GM12878 (cell line): ENCODE results near the gene TMEM138. TPM values are rescaled to one million over a fixed set of nuclear protein-coding genes. Genes with fewer than 3 reads are reported as not detected.

ENCODE experiments used
- ATAC-seq: fragments of 200-7000 bp; cut with Tn5 transposase; 3 replicates; pipeline ENCODE4 v1.9.1; 2020; ENCODE audit warnings: mild to moderate bottlenecking, moderate library complexity
- BruUV-seq: library from RNA; stranded (reverse); fragments of 400-500 nt; replicated peaks from 2 replicates; lab custom pipeline; 2021; lab: Mats Ljungman, UMichigan
- CTCF ChIA-PET: fragments of 300-600 bp; sonication (Branson Sonifier 250); formaldehyde crosslinking; extraction: SDS; loops from one replicate; lab custom pipeline; 2021; ENCODE audit warnings: inconsistent platforms; lab: Yijun Ruan, JAX
- POLR2A ChIA-PET: fragments of 350-600 bp; formaldehyde crosslinking; extraction: SDS; loops from one replicate; lab custom pipeline; 2021; ENCODE audit warnings: inconsistent platforms; lab: Charles Lee
- RAD21 ChIA-PET: fragments of 300-600 bp; sonication (Branson Sonifier 250); formaldehyde crosslinking; loops from one replicate; lab custom pipeline; 2023; ENCODE audit warnings: antibody characterized with exemption; ENCODE audit not compliant: unreplicated experiment; lab: Charles Lee
- SMC1A ChIA-PET: fragments of 300-600 bp; sonication (Branson Sonifier 250); formaldehyde crosslinking; loops from one replicate; lab custom pipeline; 2023; ENCODE audit not compliant: unreplicated experiment, uncharacterized antibody; lab: Charles Lee
- DNase-seq: peaks from one replicate; pipeline ENCODE4 v3.0.0-alpha.2; 2011; ENCODE audit warnings: low read depth, low spot score
- FAIRE-seq: peaks from 3 replicates; lab custom pipeline; 2011; peaks lifted over from hg19 to GRCh38; lab: Jason Lieb, UNC
- H2AFZ ChIP-seq: 2 replicates; pipeline ENCODE4 v1.6.0; 2011; ENCODE audit warnings: low read depth, low read length, control low read depth; ENCODE audit not compliant: control insufficient read depth
- H3K27ac ChIP-seq: 2 replicates; pipeline ENCODE4 v1.5.1; 2011; ENCODE audit warnings: control low read depth; ENCODE audit not compliant: control insufficient read depth, insufficient read depth
- H3K27me3 ChIP-seq, 2 experiments: replicated peaks in 1 of 2; 2 replicates each; pipeline versions ENCODE4 v1.6.0 to v1.6.1; 2011; ENCODE audit warnings: low read length in 1 of 2; ENCODE audit not compliant: control insufficient read depth in 2 of 2, insufficient read depth in 2 of 2
- H3K36me3 ChIP-seq, 2 experiments: 2 replicates each; pipeline ENCODE4 v1.5.1; 2011; ENCODE audit warnings: low read length in 1 of 2; ENCODE audit not compliant: control insufficient read depth in 2 of 2, insufficient read depth in 2 of 2
- H3K4me1 ChIP-seq: 2 replicates; pipeline ENCODE4 v1.6.1; 2011; ENCODE audit warnings: mild to moderate bottlenecking, low read length, moderate library complexity, mixed read lengths; ENCODE audit not compliant: control insufficient read depth, insufficient read depth
- H3K4me2 ChIP-seq: 2 replicates; pipeline ENCODE4 v1.6.0; 2011; ENCODE audit warnings: control low read depth; ENCODE audit not compliant: control insufficient read depth, insufficient read depth
- H3K4me3 ChIP-seq: fragments of 200-600 bp; sonication (generic); 2 replicates; pipeline ENCODE4 v1.5.1; 2016
- H3K79me2 ChIP-seq: 2 replicates; pipeline ENCODE4 v1.6.0; 2011; ENCODE audit warnings: low read length; ENCODE audit not compliant: control insufficient read depth, insufficient read depth
- H3K9ac ChIP-seq: 2 replicates; pipeline ENCODE4 v1.8.0; 2011; ENCODE audit warnings: low read length, control low read depth, mixed read lengths; ENCODE audit not compliant: control insufficient read depth, insufficient read depth
- H3K9me3 ChIP-seq: replicated peaks from 3 replicates; pipeline ENCODE4 v1.5.1; 2011; ENCODE audit warnings: mild to moderate bottlenecking, low read length; ENCODE audit not compliant: control insufficient read depth, insufficient read depth
- H4K20me1 ChIP-seq: 2 replicates; pipeline ENCODE4 v1.6.0; 2011; ENCODE audit not compliant: control insufficient read depth, insufficient read depth
- ASH2L ChIP-seq: fragments of 300-600, 200-600 bp; sonication (generic); IDR thresholded peaks from 2 replicates; pipeline ENCODE4 v1.6.1; 2017; ENCODE audit warnings: low read depth, mild to moderate bottlenecking, borderline replicate concordance
- CREM ChIP-seq: IDR thresholded peaks from 2 replicates; pipeline ENCODE4 v1.6.1; 2014; ENCODE audit warnings: antibody characterized with exemption, low read depth
- EED ChIP-seq: sonication (generic); IDR thresholded peaks from 2 replicates; pipeline ENCODE4 v1.6.1; 2016; ENCODE audit warnings: antibody characterized with exemption, low read depth
- FOXM1 ChIP-seq: IDR thresholded peaks from 2 replicates; pipeline ENCODE4 v1.6.1; 2012; ENCODE audit warnings: low read depth, mild to moderate bottlenecking, inconsistent platforms, low read length, moderate library complexity
- GATAD2B ChIP-seq: fragments of 450-650 bp; conservative IDR thresholded peaks from 2 replicates; pipeline ENCODE4 v1.6.1; 2017; ENCODE audit warnings: low read depth, mild to moderate bottlenecking, moderate library complexity
- NR2F1 ChIP-seq: fragments of 450-650 bp; conservative IDR thresholded peaks from 2 replicates; pipeline ENCODE4 v1.6.1; 2017; ENCODE audit warnings: mild to moderate bottlenecking
- NRF1 ChIP-seq: conservative IDR thresholded peaks from 2 replicates; pipeline ENCODE4 v1.6.1; 2011; ENCODE audit warnings: mild to moderate bottlenecking, low read depth, low read length, improper control_type of control experiment
- PAX5 ChIP-seq: IDR thresholded peaks from 2 replicates; pipeline ENCODE4 v1.6.1; 2011; ENCODE audit warnings: low read depth, low read length, borderline replicate concordance
- POLR2AphosphoS2 ChIP-seq: IDR thresholded peaks from 2 replicates; pipeline ENCODE4 v1.6.1; 2011; ENCODE audit warnings: low read depth, mild to moderate bottlenecking, low read length, improper control_type of control experiment, moderate library complexity
- RUNX3 ChIP-seq: IDR thresholded peaks from 2 replicates; pipeline ENCODE4 v1.6.1; 2012; ENCODE audit warnings: low read length, inconsistent platforms
- SRF ChIP-seq, 2 experiments: IDR thresholded peaks; 2 replicates each; pipeline ENCODE4 v1.6.1; 2011; ENCODE audit warnings: low read depth in 2 of 2, low read length in 2 of 2, mild to moderate bottlenecking in 1 of 2, moderate library complexity in 1 of 2
- TCF12 ChIP-seq: IDR thresholded peaks from 2 replicates; pipeline ENCODE4 v1.6.1; 2011; ENCODE audit warnings: low read depth, mild to moderate bottlenecking, low read length
- TCF3 ChIP-seq: IDR thresholded peaks from 2 replicates; pipeline ENCODE4 v1.6.1; 2012; ENCODE audit warnings: low read depth, mild to moderate bottlenecking, low read length, borderline replicate concordance; ENCODE audit not compliant: insufficient read depth
- WGBS: methylation state at CpG from one replicate; pipeline ENCODE4 v1.1.6; 2016; ENCODE audit warnings: low lambda C conversion rate; ENCODE audit not compliant: insufficient replicate concordance, insufficient coverage; ENCODE audit errors: missing lambda C conversion rate; 5-methylcytosine and 5-hydroxymethylcytosine counted together
- in situ Hi-C: fragments of 300-500 bp; cut with MboI; formaldehyde crosslinking; loops from 9 replicates; pipeline ENCODE4 v1.14.3; 2018; ENCODE audit warnings: mixed read lengths
- intact Hi-C: fragments of 100-400 bp; cut with micrococcal nuclease; formaldehyde crosslinking; loops from one replicate; pipeline ENCODE4 v1.14.2; 2022; ENCODE audit not compliant: unreplicated experiment
- polyA plus RNA-seq, 11 experiments: library from polyadenylated mRNA; depleted of rRNA in 4 of 11; unstranded in 6 of 11; stranded (reverse) in 5 of 11; fragments of >200 nt; fragmentation: Nextera tagmentation in 4 of 11; fragmentation: Illumina TruSeq in 1 of 11; extraction: Ambion mirVana in 4 of 11; extraction: Trizol in 1 of 11; gene quantifications; 1 replicate in 1 of 11; 2 replicates in 10 of 11; pipeline versions ENCODE4 v1.2.1 to v1.2.3, GENCODE V29; 2011 to 2016; ENCODE audit warnings: inconsistent platforms in 2 of 11, missing spikeins in 2 of 11, low read depth in 1 of 11
- total RNA-seq, 4 experiments: library from RNA; depleted of rRNA in 3 of 4; stranded (reverse); fragments of >200 nt in 3 of 4; fragmentation: Illumina TruSeq in 1 of 4; extraction: Trizol in 1 of 4; gene quantifications; 2 replicates each; pipeline versions ENCODE4 v1.2.1 to v1.2.3, GENCODE V29; 2013 to 2021
- TF ChIP-seq, protein P1 (sequence below): fragments of 450-650 bp; IDR thresholded peaks from 2 replicates; pipeline ENCODE4 v1.6.1; 2017; ENCODE audit warnings: mild to moderate bottlenecking, moderate library complexity
- TF ChIP-seq, protein P2 (sequence below): IDR thresholded peaks from 2 replicates; pipeline ENCODE4 v1.6.1; 2011; ENCODE audit warnings: mild to moderate bottlenecking, low read depth, low read length, moderate library complexity; ENCODE audit not compliant: insufficient replicate concordance

TMEM138 gene
- total and polyA plus RNA-seq, 10 of the 15 experiments (the other 5 are each of a cell fraction or from before 2014, with no cell fraction given) = 28.5 to 116 (median 73.4) TPM

DNA sequence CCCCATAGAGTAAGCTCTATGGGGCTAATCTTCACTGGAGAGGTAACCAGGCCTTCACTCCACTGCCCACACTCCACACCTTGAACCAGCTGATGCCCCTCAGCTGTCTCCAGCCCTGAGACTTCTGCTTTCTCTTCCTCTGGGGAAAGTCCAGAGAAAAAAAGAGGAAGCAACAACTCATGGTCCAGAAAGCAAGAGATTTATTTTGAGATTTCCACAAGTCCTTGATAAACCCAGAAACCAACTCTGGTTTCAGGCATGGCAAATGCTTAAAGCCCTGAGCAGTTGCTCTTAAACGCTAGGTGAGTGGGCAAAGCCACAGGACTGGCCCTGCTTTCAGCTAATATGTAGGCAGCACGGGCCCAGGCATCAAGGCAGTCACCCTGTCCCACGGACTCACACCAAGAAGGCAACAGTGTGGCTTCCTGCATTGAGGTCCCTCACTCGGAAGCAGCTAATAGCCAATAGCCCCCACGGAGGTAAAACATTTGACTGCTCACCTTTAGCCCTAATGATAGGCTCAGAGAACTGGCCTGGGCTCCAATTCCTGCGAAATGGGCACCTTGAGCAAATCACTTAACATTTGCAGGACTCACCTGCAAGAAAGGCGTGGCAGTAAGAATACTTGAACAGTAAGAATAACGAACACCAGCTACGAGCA, 4.8 kb upstream of the TMEM138 start:
- no peaks in the 10 kb centered on the region for H3K27me3 ChIP-seq
- ChIA-PET POLR2A (interaction anchor here (1.0 to 8.7 kb wide), 8 partner anchors 11 to 197 kb away, joined by 4 to 111 read pairs (median 7); partner anchors contain the start of genes DDB1, TKFC, TMEM216 and VPS37C), CTCF (interaction anchor here (0.7 to 23.9 kb wide), 8 partner anchors 9 to 450 kb away, joined by 3 to 387 read pairs (median 6); partner anchors contain the start of gene TMEM216), SMC1A (interaction anchor here (1.0 to 12.8 kb wide), 7 partner anchors 13 to 103 kb away, joined by 3 to 243 read pairs (median 9); partner anchors contain the start of genes DDB1, TKFC and TMEM216), RAD21 (interaction anchor here (0.9 to 13.0 kb wide), 9 partner anchors 11 to 297 kb away, joined by 3 to 172 read pairs (median 5); partner anchors contain the start of genes CPSF7, DDB1, SDHAF2 and TKFC)
- H3K27ac ChIP-seq = peak overlapping the region; percentile 92
- H3K36me3 ChIP-seq = peaks cover 3 to 19% of the 10 kb centered on the region in 2 experiments
- in situ Hi-C loops (no loop called here), intact Hi-C loops (loop anchor here (2.0 kb wide), 2 partner anchors 21 to 27 kb away; no protein-coding TSS in a partner anchor)
- FAIRE-seq (peak; percentile 87), ATAC-seq (peak; percentile 75), DNase-seq (peak; percentile 92)
- peak overlapping the region; percentile 97 for H3K4me2 ChIP-seq
- H3K9me3 ChIP-seq = no peaks in the 10 kb centered on the region
- peak overlapping the region; percentile 54 for H3K4me3 ChIP-seq
- 2% methylated on average over 9 of the region's 9 CpGs for WGBS
- peak overlapping the region; percentile 16 for H2AFZ ChIP-seq
- no TSS peak for BruUV-seq
- H3K9ac ChIP-seq = peak overlapping the region; percentile 69
- peaks cover 40% of the 10 kb centered on the region for H3K79me2 ChIP-seq
- H3K4me1 ChIP-seq = peaks cover 34% of the 10 kb centered on the region
- no peaks in the 10 kb centered on the region for H4K20me1 ChIP-seq
- TF ChIP-seq SRF (IDR thresholded peaks at IDR 0.05; ENCODE audit: low read depth in 2 of 2, low read length in 2 of 2) = no peak
- no peak for TF ChIP-seq ASH2L
- TF ChIP-seq POLR2AphosphoS2 = no peak
- TF ChIP-seq TCF3 = peak; percentile 90; the same call in 1 of the 2 replicates
- peak; percentile 64 for TF ChIP-seq NR2F1
- no peak for TF ChIP-seq NRF1
- TF ChIP-seq, protein P1, sequence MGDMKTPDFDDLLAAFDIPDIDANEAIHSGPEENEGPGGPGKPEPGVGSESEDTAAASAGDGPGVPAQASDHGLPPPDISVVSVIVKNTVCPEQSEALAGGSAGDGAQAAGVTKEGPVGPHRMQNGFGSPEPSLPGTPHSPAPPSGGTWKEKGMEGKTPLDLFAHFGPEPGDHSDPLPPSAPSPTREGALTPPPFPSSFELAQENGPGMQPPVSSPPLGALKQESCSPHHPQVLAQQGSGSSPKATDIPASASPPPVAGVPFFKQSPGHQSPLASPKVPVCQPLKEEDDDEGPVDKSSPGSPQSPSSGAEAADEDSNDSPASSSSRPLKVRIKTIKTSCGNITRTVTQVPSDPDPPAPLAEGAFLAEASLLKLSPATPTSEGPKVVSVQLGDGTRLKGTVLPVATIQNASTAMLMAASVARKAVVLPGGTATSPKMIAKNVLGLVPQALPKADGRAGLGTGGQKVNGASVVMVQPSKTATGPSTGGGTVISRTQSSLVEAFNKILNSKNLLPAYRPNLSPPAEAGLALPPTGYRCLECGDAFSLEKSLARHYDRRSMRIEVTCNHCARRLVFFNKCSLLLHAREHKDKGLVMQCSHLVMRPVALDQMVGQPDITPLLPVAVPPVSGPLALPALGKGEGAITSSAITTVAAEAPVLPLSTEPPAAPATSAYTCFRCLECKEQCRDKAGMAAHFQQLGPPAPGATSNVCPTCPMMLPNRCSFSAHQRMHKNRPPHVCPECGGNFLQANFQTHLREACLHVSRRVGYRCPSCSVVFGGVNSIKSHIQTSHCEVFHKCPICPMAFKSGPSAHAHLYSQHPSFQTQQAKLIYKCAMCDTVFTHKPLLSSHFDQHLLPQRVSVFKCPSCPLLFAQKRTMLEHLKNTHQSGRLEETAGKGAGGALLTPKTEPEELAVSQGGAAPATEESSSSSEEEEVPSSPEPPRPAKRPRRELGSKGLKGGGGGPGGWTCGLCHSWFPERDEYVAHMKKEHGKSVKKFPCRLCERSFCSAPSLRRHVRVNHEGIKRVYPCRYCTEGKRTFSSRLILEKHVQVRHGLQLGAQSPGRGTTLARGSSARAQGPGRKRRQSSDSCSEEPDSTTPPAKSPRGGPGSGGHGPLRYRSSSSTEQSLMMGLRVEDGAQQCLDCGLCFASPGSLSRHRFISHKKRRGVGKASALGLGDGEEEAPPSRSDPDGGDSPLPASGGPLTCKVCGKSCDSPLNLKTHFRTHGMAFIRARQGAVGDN = peak; percentile 78; the same call in 1 of the 2 replicates
- TF ChIP-seq EED = peak; percentile 90
- peak; percentile 20; the same call in 1 of the 2 replicates for TF ChIP-seq CREM
- TF ChIP-seq RUNX3 = peak; percentile 88
- TF ChIP-seq PAX5 = peak; percentile 86; the same call in 1 of the 2 replicates
- TF ChIP-seq TCF12 = peak; percentile 97
- TF ChIP-seq FOXM1 = peak; percentile 81; the same call in 1 of the 2 replicates
- peak; percentile 68 for TF ChIP-seq GATAD2B
- TF ChIP-seq, protein P2, sequence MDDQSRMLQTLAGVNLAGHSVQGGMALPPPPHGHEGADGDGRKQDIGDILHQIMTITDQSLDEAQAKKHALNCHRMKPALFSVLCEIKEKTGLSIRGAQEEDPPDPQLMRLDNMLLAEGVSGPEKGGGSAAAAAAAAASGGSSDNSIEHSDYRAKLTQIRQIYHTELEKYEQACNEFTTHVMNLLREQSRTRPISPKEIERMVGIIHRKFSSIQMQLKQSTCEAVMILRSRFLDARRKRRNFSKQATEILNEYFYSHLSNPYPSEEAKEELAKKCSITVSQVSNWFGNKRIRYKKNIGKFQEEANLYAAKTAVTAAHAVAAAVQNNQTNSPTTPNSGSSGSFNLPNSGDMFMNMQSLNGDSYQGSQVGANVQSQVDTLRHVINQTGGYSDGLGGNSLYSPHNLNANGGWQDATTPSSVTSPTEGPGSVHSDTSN = peak; percentile 83
